Right kidney (tissue), 1 donor: ENCODE results near the gene LPCAT3.

ENCODE experiments used
- DNase-seq: peaks from one replicate; pipeline ENCODE4 v3.0.0-alpha.2; 2016

Gene LPCAT3

DNA sequence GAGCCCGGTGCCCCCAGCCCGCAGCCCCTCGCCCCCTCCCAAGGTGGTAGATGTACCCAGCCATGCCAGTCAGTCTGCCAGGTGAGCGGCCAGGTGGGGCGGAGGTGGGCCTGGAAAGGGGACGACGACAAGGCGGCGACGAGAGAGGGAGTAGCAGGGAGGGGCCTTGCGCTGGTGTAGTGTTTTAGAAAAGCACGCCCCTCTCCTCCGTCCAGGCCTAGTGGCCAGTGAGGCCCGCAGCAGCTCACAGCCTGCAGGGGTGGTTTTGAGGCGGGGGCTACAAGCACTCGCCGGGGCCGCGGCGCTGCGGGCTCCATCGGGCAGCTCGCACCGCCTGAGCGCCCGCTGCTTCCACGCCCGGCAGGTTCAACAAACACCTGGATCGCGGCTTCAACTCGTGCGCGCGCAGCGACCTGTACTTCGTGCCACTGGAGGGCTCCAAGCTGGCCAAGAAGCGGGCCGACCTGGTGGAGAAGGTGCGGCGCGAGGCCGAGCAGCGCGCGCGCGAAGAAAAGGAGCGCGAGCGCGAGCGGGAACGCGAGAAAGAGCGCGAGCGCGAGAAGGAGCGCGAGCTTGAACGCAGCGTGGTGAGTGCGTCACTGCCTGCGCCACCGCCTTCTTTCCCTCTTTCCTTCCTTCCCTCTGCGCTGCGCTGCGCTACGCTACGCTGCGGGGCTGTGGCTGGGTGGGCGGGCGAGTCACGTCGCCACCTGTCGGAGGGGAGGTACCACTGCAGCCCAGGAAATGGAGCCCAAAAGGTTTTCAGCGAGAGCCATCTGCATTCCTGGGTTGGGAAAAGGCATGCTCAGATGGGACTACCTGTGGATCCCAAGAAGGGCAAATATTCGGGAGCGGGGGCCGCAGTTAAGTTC, 80.6 kb downstream of the LPCAT3 start:
- peak; percentile 97 for DNase-seq

- DNase-seq, result peak; percentile 47
These were observed 81.4 kb downstream of the LPCAT3 start for GRCh38 chr12:6936636-6937480.

DNA sequence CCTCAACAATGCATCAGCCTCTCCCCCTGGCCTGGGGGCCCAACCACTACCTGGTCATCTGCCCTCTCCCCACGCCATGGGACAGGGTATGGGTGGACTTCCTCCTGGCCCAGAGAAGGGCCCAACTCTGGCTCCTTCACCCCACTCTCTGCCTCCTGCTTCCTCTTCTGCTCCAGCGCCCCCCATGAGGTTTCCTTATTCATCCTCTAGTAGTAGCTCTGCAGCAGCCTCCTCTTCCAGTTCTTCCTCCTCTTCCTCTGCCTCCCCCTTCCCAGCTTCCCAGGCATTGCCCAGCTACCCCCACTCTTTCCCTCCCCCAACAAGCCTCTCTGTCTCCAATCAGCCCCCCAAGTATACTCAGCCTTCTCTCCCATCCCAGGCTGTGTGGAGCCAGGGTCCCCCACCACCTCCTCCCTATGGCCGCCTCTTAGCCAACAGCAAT, 82.1 kb downstream of the LPCAT3 start:
- DNase-seq, result no peak

- DNase-seq, result no peak
These were observed 82.7 kb downstream of the LPCAT3 start for GRCh38 chr12:6935371-6936193.

GRCh38 chr12:6934110-6934509, 84.2 kb downstream of the LPCAT3 start:
- DNase-seq, result no peak

DNA sequence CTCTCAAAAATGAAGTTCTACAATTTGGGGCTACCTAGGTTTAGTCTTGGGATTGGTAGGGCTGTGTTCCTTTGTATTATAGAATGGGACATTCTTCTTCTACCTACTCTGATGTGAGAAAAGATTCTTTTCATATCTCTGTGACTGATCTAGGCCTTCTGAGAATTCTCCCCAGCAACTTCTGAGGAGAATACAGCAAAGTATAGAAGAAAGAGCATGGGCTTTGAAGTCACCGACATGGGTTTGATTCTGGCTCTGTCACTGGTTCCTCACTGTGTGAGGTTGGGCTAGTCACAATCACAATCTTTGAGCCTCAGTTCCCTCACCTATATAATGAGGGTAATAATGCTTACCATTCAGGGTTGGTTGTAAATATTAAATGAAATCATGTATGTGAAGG, 85.5 kb downstream of the LPCAT3 start:
- no peak for DNase-seq

DNA sequence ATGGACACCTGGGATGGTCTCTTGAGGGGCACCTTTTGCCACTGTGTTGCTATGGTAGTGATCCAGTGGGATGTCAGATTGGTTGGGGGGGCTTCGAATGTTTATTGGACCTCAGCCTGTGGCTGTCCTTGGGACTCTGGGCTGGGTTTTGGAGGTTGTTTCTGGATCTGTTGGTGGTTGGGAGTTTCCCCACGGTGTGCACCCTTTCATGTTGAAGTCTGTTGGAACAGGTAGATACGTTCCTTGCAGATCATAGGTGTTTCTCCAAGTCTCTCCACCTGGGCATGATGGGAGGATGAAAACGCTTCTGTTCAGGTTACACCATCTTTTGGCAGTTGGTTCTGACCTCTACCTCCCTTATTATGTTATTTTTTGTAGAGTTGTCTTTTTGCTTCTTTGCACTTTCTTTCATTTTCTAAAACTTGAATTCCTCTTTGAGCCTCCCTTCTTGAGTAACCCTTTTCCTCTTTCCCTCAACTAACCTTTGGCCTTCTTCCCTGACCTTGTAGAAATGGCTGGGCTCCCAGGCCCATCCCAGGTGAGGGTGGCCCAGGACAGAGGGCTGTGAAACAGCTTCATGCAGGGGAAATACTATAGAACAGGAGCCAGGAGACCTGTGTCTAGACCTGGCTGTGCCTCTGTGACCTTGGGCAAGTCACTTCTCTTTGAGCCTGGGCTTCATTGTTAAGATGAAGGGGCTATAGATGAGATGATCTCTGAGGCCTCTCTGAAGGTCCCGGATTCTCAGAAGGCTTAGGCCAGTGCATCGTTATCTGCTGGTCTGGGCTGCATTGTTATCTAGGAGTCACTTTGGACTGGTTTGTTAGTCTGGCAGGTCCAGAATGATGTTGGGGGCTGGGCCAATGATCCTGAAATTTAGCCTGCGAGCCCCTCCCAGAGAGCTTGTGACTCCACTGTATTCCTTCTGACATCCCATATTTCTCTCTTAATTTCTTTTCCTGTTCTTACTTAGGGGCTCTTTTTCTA, 88.5 kb downstream of the LPCAT3 start:
- no peak for DNase-seq

GRCh38 chr12:6928703-6929407, 89.4 kb downstream of the LPCAT3 start:
- peak; percentile 41 for DNase-seq

- no peak for DNase-seq
These were observed 90.1 kb downstream of the LPCAT3 start for GRCh38 chr12:6928022-6928702.

DNA sequence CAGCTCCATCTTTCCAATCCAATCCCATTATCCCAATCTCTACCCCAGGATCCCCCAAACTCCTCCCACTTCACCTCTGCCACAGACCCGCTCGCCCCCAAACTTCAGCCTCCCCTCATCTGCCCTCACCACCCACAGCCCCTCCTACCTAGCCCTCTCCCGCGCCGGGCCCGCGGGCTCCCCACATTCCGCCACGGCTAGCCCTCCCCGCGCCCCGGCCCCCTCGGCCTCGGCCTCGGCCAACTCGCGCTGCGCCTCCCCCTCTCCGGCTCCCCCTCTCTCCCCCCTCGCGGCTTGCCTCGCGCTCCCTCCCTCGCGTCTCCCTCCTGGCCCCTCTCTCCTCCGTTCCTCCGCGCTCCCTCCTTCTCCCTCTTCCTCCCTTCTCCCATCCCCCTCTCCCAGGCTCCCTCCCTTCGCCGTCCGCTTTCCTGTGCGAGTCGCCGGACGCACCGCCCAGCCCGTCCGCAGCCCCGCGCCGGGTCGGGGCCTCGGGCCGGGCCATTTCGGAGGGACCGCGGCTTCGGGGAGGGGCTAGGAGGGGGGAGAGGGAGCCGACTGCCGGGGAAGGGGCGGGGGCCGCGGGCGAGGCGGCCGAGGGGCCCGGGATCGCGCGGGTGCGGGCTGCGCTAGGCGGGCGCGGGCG, 90.8 kb downstream of the LPCAT3 start, which contains the start of gene ATN1:
Gene ATN1, plus strand, starts transcription at position 581 of the 643 bp plus-strand sequence. CDS start 6,043 bp downstream, outside the sequence.
- peak; percentile 86 for DNase-seq
